Mesothelial cell of epicardium (in vitro differentiated cells): ENCODE results near the gene POMGNT2. TPM values are rescaled to one million over a fixed set of nuclear protein-coding genes. Genes with fewer than 3 reads are reported as not detected.

Source experiments
- DNase-seq, 2 experiments: peaks; one replicate each; pipeline ENCODE4 v3.0.0; 2021; ENCODE audit warnings: low spot score in 2 of 2; ENCODE audit not compliant: unreplicated experiment in 2 of 2
- H3K27ac Mint-ChIP-seq: 2 replicates; pipeline ENCODE4 v1.8.0; 2021; ENCODE audit warnings: mixed read lengths
- H3K27me3 Mint-ChIP-seq: 2 replicates; pipeline ENCODE4 v1.8.0; 2021; ENCODE audit warnings: low read depth, mixed read lengths
- H3K36me3 Mint-ChIP-seq: 2 replicates; pipeline ENCODE4 v1.8.0; 2021; ENCODE audit warnings: mixed read lengths
- H3K4me1 Mint-ChIP-seq: 2 replicates; pipeline ENCODE4 v1.8.0; 2021; ENCODE audit warnings: mixed read lengths
- H3K4me3 Mint-ChIP-seq: 2 replicates; pipeline ENCODE4 v1.8.0; 2021; ENCODE audit warnings: mild to moderate bottlenecking, moderate library complexity, mixed read lengths
- H3K9me3 Mint-ChIP-seq: 2 replicates; pipeline ENCODE4 v1.8.0; 2021; ENCODE audit warnings: mixed read lengths
- CTCF ChIP-seq: fragments of 200-600 bp; sonication (generic); IDR thresholded peaks from one replicate; pipeline ENCODE4 v1.5.0; 2021; ENCODE audit warnings: antibody characterized with exemption; ENCODE audit not compliant: unreplicated experiment
- total RNA-seq: library from RNA; stranded (reverse); gene quantifications from 3 replicates; pipeline ENCODE4 v1.2.1, GENCODE V29; 2021

Gene POMGNT2
- total RNA-seq, 1 donor from 2014 or later, result 18.6 TPM

- Mint-ChIP-seq H3K36me3 (no peaks in the 10 kb centered on the region), H3K27ac (no peak overlapping the region), H3K27me3 (peaks cover 7% of the 10 kb centered on the region), H3K4me1 (no peaks in the 10 kb centered on the region), H3K9me3 (no peaks in the 10 kb centered on the region), H3K4me3 (no peak overlapping the region)
- TF ChIP-seq CTCF, result no peak
- no peak for DNase-seq
Observed at GRCh38 chr3:43061101-43061895, 44.6 kb downstream of the POMGNT2 start.

GRCh38 chr3:43059456-43059855 lies 46.4 kb downstream of the POMGNT2 start:
- no peaks in the 10 kb centered on the region for H3K4me1 Mint-ChIP-seq
- no peak overlapping the region for H3K4me3 Mint-ChIP-seq
- no peak overlapping the region for H3K27ac Mint-ChIP-seq
- H3K9me3 Mint-ChIP-seq, result no peaks in the 10 kb centered on the region
- TF ChIP-seq CTCF, result no peak
- DNase-seq, result no peak
- H3K27me3 Mint-ChIP-seq, result peaks cover 9% of the 10 kb centered on the region
- no peaks in the 10 kb centered on the region for H3K36me3 Mint-ChIP-seq

- TF ChIP-seq CTCF, result no peak
- H3K4me1 Mint-ChIP-seq, result no peaks in the 10 kb centered on the region
- no peak overlapping the region for H3K4me3 Mint-ChIP-seq
- peaks cover 34% of the 10 kb centered on the region for H3K27me3 Mint-ChIP-seq
- H3K27ac Mint-ChIP-seq, result no peak overlapping the region
- DNase-seq, result no peak
- H3K9me3 Mint-ChIP-seq, result peaks cover 12% of the 10 kb centered on the region
- no peaks in the 10 kb centered on the region for H3K36me3 Mint-ChIP-seq
Observed at GRCh38 chr3:43055806-43056770, 49.8 kb downstream of the POMGNT2 start.

GRCh38 chr3:43055393-43055792 lies 50.5 kb downstream of the POMGNT2 start:
- H3K27ac Mint-ChIP-seq, result no peak overlapping the region
- peaks cover 34% of the 10 kb centered on the region for H3K27me3 Mint-ChIP-seq
- no peak for TF ChIP-seq CTCF
- no peaks in the 10 kb centered on the region for H3K36me3 Mint-ChIP-seq
- H3K9me3 Mint-ChIP-seq, result peaks cover 19% of the 10 kb centered on the region
- no peak for DNase-seq
- no peaks in the 10 kb centered on the region for H3K4me1 Mint-ChIP-seq
- H3K4me3 Mint-ChIP-seq, result no peak overlapping the region

GRCh38 chr3:43054754-43055153 lies 51.1 kb downstream of the POMGNT2 start:
- Mint-ChIP-seq H3K4me1 (no peaks in the 10 kb centered on the region), H3K4me3 (no peak overlapping the region), H3K9me3 (peaks cover 25% of the 10 kb centered on the region), H3K27ac (no peak overlapping the region), H3K27me3 (peaks cover 32% of the 10 kb centered on the region), H3K36me3 (no peaks in the 10 kb centered on the region)
- DNase-seq, result no peak
- TF ChIP-seq CTCF, result no peak
